Glutamatergic neuron (in vitro differentiated cells): ENCODE data around the gene SS18L1. TPM values are rescaled to one million over a fixed set of nuclear protein-coding genes. Genes with fewer than 3 reads are reported as not detected.
A peak's percentile ranks its signal among the peaks of the same experiment; 100 is the strongest.

Experiments
- DNase-seq: peaks from one replicate; pipeline ENCODE4 v3.0.0; 2022
- H3K27ac Mint-ChIP-seq: one replicate; pipeline ENCODE4 v1.8.0; 2020; ENCODE audit warnings: mild to moderate bottlenecking, mixed read lengths, inconsistent platforms; ENCODE audit not compliant: unreplicated experiment
- H3K27me3 Mint-ChIP-seq: one replicate; pipeline ENCODE4 v1.8.0; 2020; ENCODE audit warnings: mild to moderate bottlenecking, moderate library complexity, mixed read lengths, inconsistent platforms; ENCODE audit not compliant: unreplicated experiment
- H3K36me3 Mint-ChIP-seq: one replicate; pipeline ENCODE4 v1.8.0; 2020; ENCODE audit warnings: mild to moderate bottlenecking, mixed read lengths, inconsistent platforms; ENCODE audit not compliant: unreplicated experiment
- H3K4me1 Mint-ChIP-seq: one replicate; pipeline ENCODE4 v1.8.0; 2020; ENCODE audit warnings: mild to moderate bottlenecking, low read depth, mixed read lengths, inconsistent platforms; ENCODE audit not compliant: unreplicated experiment
- H3K4me3 Mint-ChIP-seq: one replicate; pipeline ENCODE4 v1.8.0; 2020; ENCODE audit warnings: mild to moderate bottlenecking, mixed read lengths, inconsistent platforms; ENCODE audit not compliant: unreplicated experiment
- H3K9me3 Mint-ChIP-seq: one replicate; pipeline ENCODE4 v1.8.0; 2020; ENCODE audit warnings: mild to moderate bottlenecking, moderate library complexity, mixed read lengths, inconsistent platforms; ENCODE audit not compliant: unreplicated experiment
- CTCF ChIP-seq: fragments of 200-600 bp; sonication (generic); IDR thresholded peaks from one replicate; pipeline ENCODE4 v1.5.0; 2021; ENCODE audit not compliant: partially characterized antibody, unreplicated experiment
- total RNA-seq: library from RNA; stranded (reverse); fragmentation: NEBNext Ultra II Directional; extraction: Animal tissue kit (Norgen Biotek cat#: 25700); gene quantifications from one replicate; pipeline ENCODE4 v1.2.1, GENCODE V29; 2021; ENCODE audit not compliant: unreplicated experiment

SS18L1 gene
- total RNA-seq, 1 donor from 2014 or later: 50.4 TPM

GRCh38 chr20:62120365-62120762 lies 23.2 kb upstream of the SS18L1 start:
- H3K4me3 Mint-ChIP-seq: no peak overlapping the region
- peaks cover 10% of the 10 kb centered on the region for H3K4me1 Mint-ChIP-seq
- no peak for TF ChIP-seq CTCF
- H3K27ac Mint-ChIP-seq: no peak overlapping the region
- H3K9me3 Mint-ChIP-seq: peaks cover 9% of the 10 kb centered on the region
- H3K36me3 Mint-ChIP-seq: no peaks in the 10 kb centered on the region
- H3K27me3 Mint-ChIP-seq: peaks cover 2% of the 10 kb centered on the region
- no peak for DNase-seq

GRCh38 chr20:62120990-62121775 lies 22.4 kb upstream of the SS18L1 start:
- peak overlapping the region; percentile 88 for H3K4me3 Mint-ChIP-seq
- peaks cover 9% of the 10 kb centered on the region for H3K9me3 Mint-ChIP-seq
- peak overlapping the region; percentile 85 for H3K27ac Mint-ChIP-seq
- DNase-seq: no peak
- no peak for TF ChIP-seq CTCF
- peaks cover 2% of the 10 kb centered on the region for H3K27me3 Mint-ChIP-seq
- H3K36me3 Mint-ChIP-seq: no peaks in the 10 kb centered on the region
- H3K4me1 Mint-ChIP-seq: peaks cover 10% of the 10 kb centered on the region

- Mint-ChIP-seq H3K27ac (peak within 1 kb of the TSS; percentile 85), H3K9me3 (peaks cover 9% of the 10 kb centered on the region), H3K36me3 (no peaks in the 10 kb centered on the region), H3K27me3 (peaks cover 2% of the 10 kb centered on the region), H3K4me3 (peak within 1 kb of the TSS; percentile 93), H3K4me1 (peaks cover 10% of the 10 kb centered on the region)
- DNase-seq: peak; percentile 98
- TF ChIP-seq CTCF: no peak
Observed at GRCh38 chr20:62121776-62122653, 21.6 kb upstream of the SS18L1 start, which contains the start of gene LSM14B. Gene LSM14B (plus strand): TSS chr20:62122475. CDS start chr20:62122667, 192 bp downstream.

GRCh38 chr20:62122654-62123449 lies 20.7 kb upstream of the SS18L1 start:
- Mint-ChIP-seq H3K36me3 (no peaks in the 10 kb centered on the region), H3K9me3 (peaks cover 9% of the 10 kb centered on the region), H3K4me1 (peaks cover 16% of the 10 kb centered on the region), H3K27me3 (peaks cover 2% of the 10 kb centered on the region), H3K4me3 (peak overlapping the region; percentile 93), H3K27ac (peak overlapping the region; percentile 72)
- peak; percentile 57 for DNase-seq
- no peak for TF ChIP-seq CTCF
